Measurements from ENCODE around the gene RGS21. TPM values are rescaled to one million over a fixed set of nuclear protein-coding genes. Genes with fewer than 3 reads are reported as not detected.

The RGS21 gene
- not detected in 5 replicates for total RNA-seq (2022; extraction: Qiagen RNA extraction)

GRCh38 chr1:192316942-192317450 lies at the start of gene RGS21:
TSS of gene RGS21 (plus strand) at chr1:192316992. CDS start at chr1:192343037, 26,045 bp downstream.

Other genes starting within 250 kb of the RGS21 start
- not detected in 5 replicates for gene RGS18, start 158.5 kb upstream of the RGS21 start, total RNA-seq (2022; extraction: Qiagen RNA extraction)

All from A549 treated with Hydrocortisone at 1 μM for 4 hours (cell line).